SU-DHL-6 (cell line): ENCODE results near the gene CRK.

ENCODE experiments used
- EZH2phosphoT487 ChIP-seq: fragments of 200-600 bp; sonication (generic), shearing (Covaris generic); conservative IDR thresholded peaks from 2 replicates; pipeline ENCODE4 v1.6.1; 2018; ENCODE audit warnings: mild to moderate bottlenecking, antibody characterized with exemption, low read length, moderate library complexity, mixed read lengths
- TF ChIP-seq, protein P1 (sequence below): fragments of 200-600 bp; sonication (generic); IDR thresholded peaks from one replicate; pipeline ENCODE4 v1.5.1; 2017; ENCODE audit warnings: antibody characterized with exemption, mild to moderate bottlenecking, low read length, moderate library complexity; ENCODE audit not compliant: insufficient read depth, poor library complexity, severe bottlenecking

DNA sequence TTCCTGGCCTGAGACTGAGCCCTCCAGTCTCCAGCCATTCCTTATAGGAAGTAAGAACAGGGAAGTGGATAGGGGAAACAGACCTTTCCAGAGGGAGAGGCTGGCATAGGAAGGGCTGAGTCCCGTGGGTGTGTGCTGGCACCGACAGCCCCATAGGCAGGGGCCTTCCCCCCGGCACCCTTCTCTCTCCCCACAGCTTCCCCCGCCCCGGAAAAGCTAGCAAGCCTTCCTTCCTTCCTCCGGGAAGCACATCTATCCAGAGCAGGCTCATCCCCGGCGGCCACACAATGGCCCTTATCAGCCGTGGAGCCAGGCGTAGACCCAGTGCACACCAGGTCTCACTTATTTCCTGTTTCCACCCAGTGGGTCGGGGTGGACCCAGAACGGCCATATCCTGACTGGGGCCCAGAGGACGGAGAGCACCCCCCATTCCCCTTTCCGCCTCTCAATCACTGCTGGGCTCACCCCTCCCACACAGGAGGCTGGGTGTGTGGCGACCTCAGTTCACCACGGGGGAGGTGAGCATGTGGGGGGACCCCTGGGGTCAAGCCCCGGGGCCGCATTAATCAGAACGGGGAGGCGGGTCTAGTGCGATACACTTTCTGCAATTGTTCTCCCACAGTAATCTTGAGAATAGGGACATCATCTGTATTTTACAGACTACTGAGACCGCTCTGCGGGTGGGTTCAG, 37.4 kb upstream of the CRK start:
- TF ChIP-seq, protein P1, sequence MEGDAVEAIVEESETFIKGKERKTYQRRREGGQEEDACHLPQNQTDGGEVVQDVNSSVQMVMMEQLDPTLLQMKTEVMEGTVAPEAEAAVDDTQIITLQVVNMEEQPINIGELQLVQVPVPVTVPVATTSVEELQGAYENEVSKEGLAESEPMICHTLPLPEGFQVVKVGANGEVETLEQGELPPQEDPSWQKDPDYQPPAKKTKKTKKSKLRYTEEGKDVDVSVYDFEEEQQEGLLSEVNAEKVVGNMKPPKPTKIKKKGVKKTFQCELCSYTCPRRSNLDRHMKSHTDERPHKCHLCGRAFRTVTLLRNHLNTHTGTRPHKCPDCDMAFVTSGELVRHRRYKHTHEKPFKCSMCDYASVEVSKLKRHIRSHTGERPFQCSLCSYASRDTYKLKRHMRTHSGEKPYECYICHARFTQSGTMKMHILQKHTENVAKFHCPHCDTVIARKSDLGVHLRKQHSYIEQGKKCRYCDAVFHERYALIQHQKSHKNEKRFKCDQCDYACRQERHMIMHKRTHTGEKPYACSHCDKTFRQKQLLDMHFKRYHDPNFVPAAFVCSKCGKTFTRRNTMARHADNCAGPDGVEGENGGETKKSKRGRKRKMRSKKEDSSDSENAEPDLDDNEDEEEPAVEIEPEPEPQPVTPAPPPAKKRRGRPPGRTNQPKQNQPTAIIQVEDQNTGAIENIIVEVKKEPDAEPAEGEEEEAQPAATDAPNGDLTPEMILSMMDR, result no peak
- TF ChIP-seq EZH2phosphoT487, result no peak
